Activated T-helper 1 cell treated with Interleukin-2 at 50 U/mL for 16 hours (primary cell): Measurements from ENCODE around the gene RPUSD1.

Source experiments
- DNase-seq: peaks from one replicate; pipeline ENCODE4 v3.0.0-alpha.2; 2020; ENCODE audit warnings: low read depth

Gene RPUSD1

GRCh38 chr16:799111-799947 is 11.1 kb upstream of the RPUSD1 start:
- no peak for DNase-seq

- DNase-seq = no peak
Observed at GRCh38 chr16:798666-799065, 10.5 kb upstream of the RPUSD1 start.

- DNase-seq = no peak
Observed at GRCh38 chr16:797686-798085, 9.5 kb upstream of the RPUSD1 start.

GRCh38 chr16:797120-797420 is 8.9 kb upstream of the RPUSD1 start:
- DNase-seq = no peak

- DNase-seq = no peak
Observed at GRCh38 chr16:796296-797119, 8.3 kb upstream of the RPUSD1 start.

- no peak for DNase-seq
Observed at GRCh38 chr16:795580-796229, 7.5 kb upstream of the RPUSD1 start.

GRCh38 chr16:794853-795466 is 6.8 kb upstream of the RPUSD1 start:
- DNase-seq = no peak

GRCh38 chr16:794091-794822 is 6.1 kb upstream of the RPUSD1 start:
- no peak for DNase-seq

GRCh38 chr16:793414-793813 is 5.2 kb upstream of the RPUSD1 start:
- no peak for DNase-seq

- DNase-seq = no peak
Observed at GRCh38 chr16:792221-792995, 4.2 kb upstream of the RPUSD1 start.

- DNase-seq = no peak
Observed at GRCh38 chr16:791131-791530, 3.0 kb upstream of the RPUSD1 start.

GRCh38 chr16:790086-790485 is 1.9 kb upstream of the RPUSD1 start:
- DNase-seq = no peak

- DNase-seq = no peak
Observed at GRCh38 chr16:789191-789850, 1.1 kb upstream of the RPUSD1 start.

- peak; percentile 95 for DNase-seq
Observed at GRCh38 chr16:788399-789126, 382 bp upstream of the RPUSD1 start, which contains the start of gene CHTF18. Gene CHTF18 (plus strand): TSS chr16:788620. CDS start chr16:788685, 65 bp downstream.

GRCh38 chr16:787321-787966 is 737 bp downstream of the RPUSD1 start:
- no peak for DNase-seq

- DNase-seq = peak; percentile 56
Observed at GRCh38 chr16:785563-786535, 2.3 kb downstream of the RPUSD1 start.

GRCh38 chr16:784431-784830 is 3.8 kb downstream of the RPUSD1 start:
- DNase-seq = no peak
